ENCODE data around the gene CREB5. TPM values are rescaled to one million over a fixed set of nuclear protein-coding genes. Genes with fewer than 3 reads are reported as not detected.

The CREB5 gene
- total RNA-seq, 1 experiment from 2014 or later: 1.3 TPM

- TF ChIP-seq ELF4 (CRISPR knock-in tag; IDR thresholded peaks at IDR 0.05; ENCODE audit: low read depth) (no peak), ZNF317 (CRISPR knock-in tag; IDR thresholded peaks at IDR 0.05; ENCODE audit: borderline replicate concordance, low read depth) (no peak), AFF4 (CRISPR knock-in tag; IDR thresholded peaks at IDR 0.05; ENCODE audit: borderline replicate concordance) (no peak), STAT6 (CRISPR knock-in tag; conservative IDR thresholded peaks at IDR 0.05; ENCODE audit: low read depth) (no peak)
- TF ChIP-seq, protein P1, sequence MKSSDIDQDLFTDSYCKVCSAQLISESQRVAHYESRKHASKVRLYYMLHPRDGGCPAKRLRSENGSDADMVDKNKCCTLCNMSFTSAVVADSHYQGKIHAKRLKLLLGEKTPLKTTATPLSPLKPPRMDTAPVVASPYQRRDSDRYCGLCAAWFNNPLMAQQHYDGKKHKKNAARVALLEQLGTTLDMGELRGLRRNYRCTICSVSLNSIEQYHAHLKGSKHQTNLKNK (CRISPR knock-in tag; IDR thresholded peaks at IDR 0.05): no peak
- TF ChIP-seq, protein P2, sequence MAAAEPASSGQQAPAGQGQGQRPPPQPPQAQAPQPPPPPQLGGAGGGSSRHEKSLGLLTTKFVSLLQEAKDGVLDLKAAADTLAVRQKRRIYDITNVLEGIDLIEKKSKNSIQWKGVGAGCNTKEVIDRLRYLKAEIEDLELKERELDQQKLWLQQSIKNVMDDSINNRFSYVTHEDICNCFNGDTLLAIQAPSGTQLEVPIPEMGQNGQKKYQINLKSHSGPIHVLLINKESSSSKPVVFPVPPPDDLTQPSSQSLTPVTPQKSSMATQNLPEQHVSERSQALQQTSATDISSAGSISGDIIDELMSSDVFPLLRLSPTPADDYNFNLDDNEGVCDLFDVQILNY (CRISPR knock-in tag; IDR thresholded peaks at IDR 0.05): no peak
- TF ChIP-seq, protein P3, sequence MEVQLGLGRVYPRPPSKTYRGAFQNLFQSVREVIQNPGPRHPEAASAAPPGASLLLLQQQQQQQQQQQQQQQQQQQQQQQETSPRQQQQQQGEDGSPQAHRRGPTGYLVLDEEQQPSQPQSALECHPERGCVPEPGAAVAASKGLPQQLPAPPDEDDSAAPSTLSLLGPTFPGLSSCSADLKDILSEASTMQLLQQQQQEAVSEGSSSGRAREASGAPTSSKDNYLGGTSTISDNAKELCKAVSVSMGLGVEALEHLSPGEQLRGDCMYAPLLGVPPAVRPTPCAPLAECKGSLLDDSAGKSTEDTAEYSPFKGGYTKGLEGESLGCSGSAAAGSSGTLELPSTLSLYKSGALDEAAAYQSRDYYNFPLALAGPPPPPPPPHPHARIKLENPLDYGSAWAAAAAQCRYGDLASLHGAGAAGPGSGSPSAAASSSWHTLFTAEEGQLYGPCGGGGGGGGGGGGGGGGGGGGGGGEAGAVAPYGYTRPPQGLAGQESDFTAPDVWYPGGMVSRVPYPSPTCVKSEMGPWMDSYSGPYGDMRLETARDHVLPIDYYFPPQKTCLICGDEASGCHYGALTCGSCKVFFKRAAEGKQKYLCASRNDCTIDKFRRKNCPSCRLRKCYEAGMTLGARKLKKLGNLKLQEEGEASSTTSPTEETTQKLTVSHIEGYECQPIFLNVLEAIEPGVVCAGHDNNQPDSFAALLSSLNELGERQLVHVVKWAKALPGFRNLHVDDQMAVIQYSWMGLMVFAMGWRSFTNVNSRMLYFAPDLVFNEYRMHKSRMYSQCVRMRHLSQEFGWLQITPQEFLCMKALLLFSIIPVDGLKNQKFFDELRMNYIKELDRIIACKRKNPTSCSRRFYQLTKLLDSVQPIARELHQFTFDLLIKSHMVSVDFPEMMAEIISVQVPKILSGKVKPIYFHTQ (CRISPR knock-in tag; IDR thresholded peaks at IDR 0.05): no peak
- TF ChIP-seq, protein P4, sequence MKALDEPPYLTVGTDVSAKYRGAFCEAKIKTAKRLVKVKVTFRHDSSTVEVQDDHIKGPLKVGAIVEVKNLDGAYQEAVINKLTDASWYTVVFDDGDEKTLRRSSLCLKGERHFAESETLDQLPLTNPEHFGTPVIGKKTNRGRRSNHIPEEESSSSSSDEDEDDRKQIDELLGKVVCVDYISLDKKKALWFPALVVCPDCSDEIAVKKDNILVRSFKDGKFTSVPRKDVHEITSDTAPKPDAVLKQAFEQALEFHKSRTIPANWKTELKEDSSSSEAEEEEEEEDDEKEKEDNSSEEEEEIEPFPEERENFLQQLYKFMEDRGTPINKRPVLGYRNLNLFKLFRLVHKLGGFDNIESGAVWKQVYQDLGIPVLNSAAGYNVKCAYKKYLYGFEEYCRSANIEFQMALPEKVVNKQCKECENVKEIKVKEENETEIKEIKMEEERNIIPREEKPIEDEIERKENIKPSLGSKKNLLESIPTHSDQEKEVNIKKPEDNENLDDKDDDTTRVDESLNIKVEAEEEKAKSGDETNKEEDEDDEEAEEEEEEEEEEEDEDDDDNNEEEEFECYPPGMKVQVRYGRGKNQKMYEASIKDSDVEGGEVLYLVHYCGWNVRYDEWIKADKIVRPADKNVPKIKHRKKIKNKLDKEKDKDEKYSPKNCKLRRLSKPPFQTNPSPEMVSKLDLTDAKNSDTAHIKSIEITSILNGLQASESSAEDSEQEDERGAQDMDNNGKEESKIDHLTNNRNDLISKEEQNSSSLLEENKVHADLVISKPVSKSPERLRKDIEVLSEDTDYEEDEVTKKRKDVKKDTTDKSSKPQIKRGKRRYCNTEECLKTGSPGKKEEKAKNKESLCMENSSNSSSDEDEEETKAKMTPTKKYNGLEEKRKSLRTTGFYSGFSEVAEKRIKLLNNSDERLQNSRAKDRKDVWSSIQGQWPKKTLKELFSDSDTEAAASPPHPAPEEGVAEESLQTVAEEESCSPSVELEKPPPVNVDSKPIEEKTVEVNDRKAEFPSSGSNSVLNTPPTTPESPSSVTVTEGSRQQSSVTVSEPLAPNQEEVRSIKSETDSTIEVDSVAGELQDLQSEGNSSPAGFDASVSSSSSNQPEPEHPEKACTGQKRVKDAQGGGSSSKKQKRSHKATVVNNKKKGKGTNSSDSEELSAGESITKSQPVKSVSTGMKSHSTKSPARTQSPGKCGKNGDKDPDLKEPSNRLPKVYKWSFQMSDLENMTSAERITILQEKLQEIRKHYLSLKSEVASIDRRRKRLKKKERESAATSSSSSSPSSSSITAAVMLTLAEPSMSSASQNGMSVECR (CRISPR knock-in tag; IDR thresholded peaks at IDR 0.05; ENCODE audit: borderline replicate concordance): no peak
Measured at GRCh38 chr7:28623105-28623730, 210.9 kb downstream of the CREB5 start (continued).

- Mint-ChIP-seq H3K27ac (no peak overlapping the region), H3K27me3 (ENCODE audit: low read depth) (no peaks in the 10 kb centered on the region), H3K4me3 (no peak overlapping the region), H3K36me3 (no peaks in the 10 kb centered on the region), H3K4me1 (peaks cover 20% of the 10 kb centered on the region), H3K9me3 (no peaks in the 10 kb centered on the region)
- POLR2A ChIA-PET: no interaction called here
- CTCF ChIA-PET: no interaction called here
- DNase-seq (ENCODE audit: low spot score) (no peak), ATAC-seq (peak; percentile 50; the same call in 1 of the 2 replicates)
- TF ChIP-seq ZNF121 (CRISPR knock-in tag; IDR thresholded peaks at IDR 0.05): no peak
- TF ChIP-seq ZNF263 (CRISPR knock-in tag; IDR thresholded peaks at IDR 0.05; ENCODE audit: low read depth): no peak
- no peak for TF ChIP-seq MLX (CRISPR knock-in tag; IDR thresholded peaks at IDR 0.05)
Measured at GRCh38 chr7:28623863-28624262, 211.5 kb downstream of the CREB5 start.
